SU-DHL-6 (cell line): Measurements from ENCODE around the gene TACR1.

Experiments
- H2AFZ ChIP-seq: fragments of 200-600 bp; sonication (generic); 2 replicates; pipeline ENCODE4 v1.6.1; 2014; ENCODE audit warnings: low read depth, mild to moderate bottlenecking, moderate library complexity, mixed read lengths, antibody characterized with exemption, low read length; ENCODE audit not compliant: severe bottlenecking
- H3F3A ChIP-seq: fragments of 200-600 bp; shearing (Covaris generic); 2 replicates; pipeline ENCODE4 v1.6.0; 2016; ENCODE audit warnings: antibody characterized with exemption, mild to moderate bottlenecking; ENCODE audit not compliant: insufficient read depth
- H3K27ac ChIP-seq: fragments of 200-600 bp; sonication (generic); 2 replicates; pipeline ENCODE4 v1.5.1; 2016; ENCODE audit warnings: low read depth, mild to moderate bottlenecking, low read length, moderate library complexity, mixed read lengths
- H3K27me3 ChIP-seq: fragments of 200-600 bp; sonication (generic), shearing (Covaris generic); 2 replicates; pipeline ENCODE4 v1.6.0; 2014; ENCODE audit warnings: mild to moderate bottlenecking, low read length
- H3K36me3 ChIP-seq: fragments of 200-600 bp; sonication (generic); 2 replicates; pipeline ENCODE4 v1.6.1; 2014; ENCODE audit warnings: mild to moderate bottlenecking, low read length, mixed read lengths
- H3K4me2 ChIP-seq: fragments of 300-600, 200-600 bp; shearing (Covaris generic), sonication (generic); 2 replicates; pipeline ENCODE4 v1.6.0; 2014; ENCODE audit warnings: low read length, low read depth, mild to moderate bottlenecking; ENCODE audit not compliant: poor library complexity, severe bottlenecking
- H3K4me3 ChIP-seq: fragments of 200-600 bp; sonication (generic); 2 replicates; pipeline ENCODE4 v1.5.1; 2014; ENCODE audit warnings: antibody characterized with exemption, low read length, mild to moderate bottlenecking, mixed read lengths; ENCODE audit not compliant: insufficient read depth, poor library complexity, severe bottlenecking
- H3K79me2 ChIP-seq: fragments of 200-600 bp; sonication (generic); 2 replicates; pipeline ENCODE4 v1.6.1; 2014; ENCODE audit warnings: mild to moderate bottlenecking, low read length, moderate library complexity; ENCODE audit not compliant: insufficient read depth
- H3K9ac ChIP-seq: fragments of 200-600 bp; sonication (generic); 2 replicates; pipeline ENCODE4 v1.7.0; 2014; ENCODE audit warnings: mild to moderate bottlenecking, low read length
- H3K9me2 ChIP-seq: fragments of 200-600 bp; sonication (generic); replicated peaks from 2 replicates; pipeline ENCODE4 v1.6.1; 2014; ENCODE audit warnings: low read length; ENCODE audit not compliant: insufficient read depth
- H3K9me3 ChIP-seq: fragments of 200-600 bp; sonication (generic); 2 replicates; pipeline ENCODE4 v1.6.1; 2014; ENCODE audit warnings: low read length, mixed read lengths; ENCODE audit not compliant: insufficient read depth
- H4K20me1 ChIP-seq: fragments of 200-600 bp; sonication (generic); 2 replicates; pipeline ENCODE4 v1.6.1; 2014; ENCODE audit warnings: low read depth, mild to moderate bottlenecking, antibody characterized with exemption, low read length, moderate library complexity, mixed read lengths
- CTCF ChIP-seq: fragments of 200-600 bp; sonication (generic); IDR thresholded peaks from one replicate; pipeline ENCODE4 v1.5.1; 2017; ENCODE audit warnings: antibody characterized with exemption, mild to moderate bottlenecking, low read length, moderate library complexity; ENCODE audit not compliant: insufficient read depth, poor library complexity, severe bottlenecking
- EZH2phosphoT487 ChIP-seq: fragments of 200-600 bp; sonication (generic), shearing (Covaris generic); conservative IDR thresholded peaks from 2 replicates; pipeline ENCODE4 v1.6.1; 2018; ENCODE audit warnings: mild to moderate bottlenecking, antibody characterized with exemption, low read length, moderate library complexity, mixed read lengths

The TACR1 gene

DNA sequence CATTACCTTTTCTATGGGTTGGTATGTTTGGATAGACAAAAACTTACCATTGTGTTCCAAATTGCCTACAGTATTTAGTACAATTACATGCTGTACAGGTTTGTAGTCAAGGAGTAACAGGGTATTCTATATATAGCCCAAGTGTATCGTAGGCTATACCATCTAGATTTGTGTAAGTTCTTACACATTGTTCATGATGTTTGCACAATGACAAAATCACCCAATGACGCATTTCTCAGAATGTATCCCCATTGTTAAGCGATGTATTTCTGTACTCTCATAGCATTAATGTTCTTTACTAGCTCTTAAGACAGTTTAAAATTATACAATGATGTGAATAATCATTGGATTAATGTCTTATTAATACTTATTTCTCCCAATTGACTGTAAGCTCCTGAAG is 16.7 kb downstream of the TACR1 start:
- H4K20me1 ChIP-seq, result no peaks in the 10 kb centered on the region
- no peaks in the 10 kb centered on the region for H3K79me2 ChIP-seq
- TF ChIP-seq EZH2phosphoT487, result no peak
- no peak for TF ChIP-seq CTCF
- no peak overlapping the region for H3K9ac ChIP-seq
- no peaks in the 10 kb centered on the region for H3F3A ChIP-seq
- H3K27me3 ChIP-seq, result no peaks in the 10 kb centered on the region
- H3K36me3 ChIP-seq, result no peaks in the 10 kb centered on the region
- H3K4me2 ChIP-seq, result no peak overlapping the region
- no peak overlapping the region for H3K4me3 ChIP-seq
- H3K27ac ChIP-seq, result no peak overlapping the region
- H3K9me3 ChIP-seq, result no peaks in the 10 kb centered on the region
- no peaks in the 10 kb centered on the region; the same call in 1 of the 2 replicates for H3K9me2 ChIP-seq
- no peak overlapping the region for H2AFZ ChIP-seq

- no peaks in the 10 kb centered on the region for H3K79me2 ChIP-seq
- no peaks in the 10 kb centered on the region for H3K36me3 ChIP-seq
- H3K9me3 ChIP-seq, result no peaks in the 10 kb centered on the region
- H3K9ac ChIP-seq, result no peak overlapping the region
- H4K20me1 ChIP-seq, result no peaks in the 10 kb centered on the region
- no peaks in the 10 kb centered on the region for H3F3A ChIP-seq
- no peak overlapping the region for H2AFZ ChIP-seq
- no peak for TF ChIP-seq EZH2phosphoT487
- no peak for TF ChIP-seq CTCF
- H3K9me2 ChIP-seq, result no peaks in the 10 kb centered on the region; the same call in 1 of the 2 replicates
- no peak overlapping the region for H3K4me3 ChIP-seq
- no peak overlapping the region for H3K4me2 ChIP-seq
- H3K27ac ChIP-seq, result no peak overlapping the region
- H3K27me3 ChIP-seq, result no peaks in the 10 kb centered on the region
Observed at GRCh38 chr2:75180476-75180875, 18.8 kb downstream of the TACR1 start.

GRCh38 chr2:75177427-75177826 is 21.9 kb downstream of the TACR1 start:
- no peaks in the 10 kb centered on the region for H4K20me1 ChIP-seq
- H3K9ac ChIP-seq, result no peak overlapping the region
- H3K9me3 ChIP-seq, result no peaks in the 10 kb centered on the region
- H3K9me2 ChIP-seq, result no peaks in the 10 kb centered on the region; the same call in 1 of the 2 replicates
- H3F3A ChIP-seq, result no peaks in the 10 kb centered on the region
- no peak overlapping the region for H2AFZ ChIP-seq
- no peaks in the 10 kb centered on the region for H3K27me3 ChIP-seq
- no peak overlapping the region for H3K4me3 ChIP-seq
- H3K27ac ChIP-seq, result no peak overlapping the region
- no peaks in the 10 kb centered on the region for H3K36me3 ChIP-seq
- no peak for TF ChIP-seq EZH2phosphoT487
- no peaks in the 10 kb centered on the region for H3K79me2 ChIP-seq
- H3K4me2 ChIP-seq, result no peak overlapping the region

DNA sequence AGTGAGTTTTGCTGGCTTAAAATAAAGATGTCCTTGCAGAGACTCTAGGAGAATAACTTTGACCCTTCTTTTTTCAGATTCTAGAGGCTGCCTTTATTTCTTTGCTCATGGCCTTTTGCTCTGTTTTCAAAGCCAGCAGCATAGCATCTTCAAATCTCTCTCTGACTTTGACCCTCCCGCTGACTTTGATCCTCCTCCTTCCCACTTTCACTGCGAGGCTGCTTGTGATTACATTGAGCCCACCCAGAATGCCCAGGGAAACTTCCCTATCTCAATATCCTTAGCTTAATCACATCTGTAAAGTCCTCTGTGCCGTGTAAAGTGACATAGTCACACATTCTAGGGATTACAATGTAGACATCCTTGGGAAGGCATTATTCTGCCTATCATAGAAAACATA is 23.9 kb downstream of the TACR1 start:
- no peak overlapping the region for H3K9ac ChIP-seq
- H2AFZ ChIP-seq, result no peak overlapping the region
- TF ChIP-seq EZH2phosphoT487, result no peak
- TF ChIP-seq CTCF, result no peak
- H4K20me1 ChIP-seq, result no peaks in the 10 kb centered on the region
- no peaks in the 10 kb centered on the region for H3K27me3 ChIP-seq
- no peaks in the 10 kb centered on the region; the same call in 1 of the 2 replicates for H3K9me2 ChIP-seq
- H3K79me2 ChIP-seq, result no peaks in the 10 kb centered on the region
- H3K36me3 ChIP-seq, result no peaks in the 10 kb centered on the region
- H3K9me3 ChIP-seq, result no peaks in the 10 kb centered on the region
- H3K27ac ChIP-seq, result no peak overlapping the region
- H3F3A ChIP-seq, result no peaks in the 10 kb centered on the region
- no peak overlapping the region for H3K4me3 ChIP-seq
- H3K4me2 ChIP-seq, result no peak overlapping the region
